CD1c-positive myeloid dendritic cell (primary cell): ENCODE results near the gene CD248.
"Not testable (repeated sequence)": the region's sequence is repeated elsewhere in the genome, so short reads cannot be mapped to it uniquely, and the experiment has no call there.

Experiments
- DNase-seq: peaks from one replicate; pipeline ENCODE4 v3.0.0-alpha.2; 2016; ENCODE audit errors: extremely low spot score

Gene CD248, protein sequence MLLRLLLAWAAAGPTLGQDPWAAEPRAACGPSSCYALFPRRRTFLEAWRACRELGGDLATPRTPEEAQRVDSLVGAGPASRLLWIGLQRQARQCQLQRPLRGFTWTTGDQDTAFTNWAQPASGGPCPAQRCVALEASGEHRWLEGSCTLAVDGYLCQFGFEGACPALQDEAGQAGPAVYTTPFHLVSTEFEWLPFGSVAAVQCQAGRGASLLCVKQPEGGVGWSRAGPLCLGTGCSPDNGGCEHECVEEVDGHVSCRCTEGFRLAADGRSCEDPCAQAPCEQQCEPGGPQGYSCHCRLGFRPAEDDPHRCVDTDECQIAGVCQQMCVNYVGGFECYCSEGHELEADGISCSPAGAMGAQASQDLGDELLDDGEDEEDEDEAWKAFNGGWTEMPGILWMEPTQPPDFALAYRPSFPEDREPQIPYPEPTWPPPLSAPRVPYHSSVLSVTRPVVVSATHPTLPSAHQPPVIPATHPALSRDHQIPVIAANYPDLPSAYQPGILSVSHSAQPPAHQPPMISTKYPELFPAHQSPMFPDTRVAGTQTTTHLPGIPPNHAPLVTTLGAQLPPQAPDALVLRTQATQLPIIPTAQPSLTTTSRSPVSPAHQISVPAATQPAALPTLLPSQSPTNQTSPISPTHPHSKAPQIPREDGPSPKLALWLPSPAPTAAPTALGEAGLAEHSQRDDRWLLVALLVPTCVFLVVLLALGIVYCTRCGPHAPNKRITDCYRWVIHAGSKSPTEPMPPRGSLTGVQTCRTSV

DNA sequence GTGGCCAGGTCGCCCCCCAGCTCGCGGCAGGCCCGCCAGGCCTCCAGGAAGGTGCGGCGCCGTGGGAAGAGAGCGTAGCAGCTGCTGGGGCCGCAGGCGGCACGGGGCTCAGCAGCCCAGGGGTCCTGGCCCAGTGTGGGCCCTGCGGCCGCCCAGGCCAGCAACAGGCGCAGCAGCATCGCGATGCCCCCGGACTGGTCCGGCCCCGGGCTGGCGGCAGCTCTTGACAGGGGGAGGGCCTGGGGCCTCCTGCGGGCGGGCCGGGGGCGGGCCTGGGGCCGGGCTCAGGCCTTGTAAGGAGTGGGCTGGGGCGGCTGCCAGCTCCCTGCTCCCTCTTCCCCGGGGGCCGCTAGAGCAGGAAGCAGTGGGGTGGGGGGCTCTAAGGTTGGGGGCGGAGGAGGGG, at the start of gene CD248:
Gene CD248 (minus strand): TSS at position 196 of the 403 bp plus-strand sequence. CDS start 17 bp downstream, at position 179.
- no peak for DNase-seq

DNA sequence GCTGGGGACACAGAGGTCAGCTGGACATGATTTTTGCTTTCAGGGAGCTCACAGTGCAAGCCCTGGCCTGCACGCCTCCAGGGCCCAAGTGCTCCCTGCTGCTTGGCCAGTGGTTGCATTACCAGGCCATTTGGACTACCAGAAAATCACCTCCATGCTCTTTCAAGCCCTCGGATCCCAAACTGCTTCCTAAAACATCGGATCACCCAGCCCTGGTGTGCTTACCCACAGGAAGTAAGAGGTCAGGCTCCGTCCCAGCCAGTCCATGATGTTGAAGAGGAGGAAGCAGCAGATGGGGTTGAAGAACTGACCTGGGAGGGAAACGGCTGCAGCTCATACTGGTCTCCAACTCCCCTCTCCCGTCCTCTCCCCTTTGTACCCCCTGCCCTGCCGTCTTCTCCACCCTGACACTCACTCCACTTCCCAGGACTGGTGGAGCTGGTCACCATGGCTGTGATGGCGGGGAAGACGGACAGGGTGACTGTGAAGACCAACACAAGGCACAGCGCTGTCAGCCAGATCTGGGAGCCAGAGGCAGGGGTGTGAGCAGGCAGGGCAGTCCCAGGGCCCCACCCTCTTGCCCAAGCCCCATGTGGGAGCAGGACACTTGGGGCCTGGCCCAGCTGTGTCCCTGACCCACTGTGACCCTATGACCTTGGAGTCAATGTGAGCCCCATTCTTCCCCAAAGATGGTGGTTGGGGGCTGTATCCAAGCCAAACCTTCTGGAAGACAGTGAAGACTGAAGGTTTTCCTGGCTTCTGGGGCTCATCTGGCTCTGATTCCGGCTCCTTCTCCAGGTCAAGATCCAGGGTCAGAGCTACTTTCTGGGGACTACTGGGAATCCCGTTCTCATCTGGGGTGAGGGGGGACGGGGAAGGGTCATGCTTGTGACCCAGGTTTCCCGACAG, 49.1 kb upstream of the CD248 start:
- no peak for DNase-seq

DNA sequence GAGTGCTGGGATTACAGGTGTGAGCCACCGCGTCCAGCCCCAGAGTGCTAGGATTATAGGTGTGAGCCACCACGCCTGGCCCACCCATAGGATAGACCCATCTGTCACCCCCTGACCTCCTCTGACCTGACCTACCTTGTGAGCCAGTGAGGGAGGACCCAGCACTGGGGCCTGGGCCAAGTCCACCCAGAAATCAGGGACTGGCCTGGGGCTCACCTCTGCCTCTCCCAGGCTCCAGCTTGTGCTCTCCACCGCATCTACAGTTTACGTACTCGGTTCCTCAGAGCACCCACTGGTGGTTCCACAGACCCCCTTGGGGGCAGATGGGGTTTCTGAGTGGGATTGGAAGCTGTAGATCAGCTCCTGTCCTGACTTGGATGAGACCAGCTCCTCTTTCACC, 48.3 kb upstream of the CD248 start:
- DNase-seq = no peak

DNA sequence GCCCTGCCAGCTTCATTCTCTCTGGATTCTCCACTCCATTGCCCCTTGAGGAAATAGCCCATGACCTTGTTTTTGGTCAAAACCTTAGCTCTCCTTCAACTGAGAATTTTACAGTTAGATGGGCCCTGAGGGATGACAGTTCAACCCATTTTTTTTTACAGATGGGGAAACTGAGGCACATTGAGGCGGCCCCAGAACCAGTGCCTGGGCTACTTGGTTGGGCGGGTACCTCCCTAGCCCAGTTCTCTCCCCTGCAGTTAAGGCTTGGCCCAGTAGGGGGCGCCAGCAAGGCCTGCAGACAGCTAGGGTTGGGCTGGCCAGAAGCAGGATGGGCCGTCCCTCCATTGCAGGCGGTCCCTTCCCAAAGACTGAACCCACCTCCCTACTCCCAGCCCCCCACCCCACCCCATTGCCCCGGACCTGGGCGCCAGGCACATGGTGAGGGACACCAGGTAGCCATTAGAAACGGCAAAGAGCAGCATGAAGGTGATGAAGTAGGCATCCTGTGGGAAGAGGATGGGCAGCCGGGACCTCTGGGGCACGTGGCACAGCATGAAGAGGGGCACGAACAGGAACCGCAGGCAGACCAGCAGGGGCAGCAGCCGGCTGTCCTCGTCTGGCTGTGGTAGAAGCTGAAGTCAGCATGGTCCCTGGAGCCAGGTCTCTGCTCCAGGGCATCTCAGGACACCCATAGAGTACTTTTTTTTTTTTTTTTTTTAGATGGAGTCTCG, 47.1 kb upstream of the CD248 start:
- DNase-seq = peak; percentile 70

DNA sequence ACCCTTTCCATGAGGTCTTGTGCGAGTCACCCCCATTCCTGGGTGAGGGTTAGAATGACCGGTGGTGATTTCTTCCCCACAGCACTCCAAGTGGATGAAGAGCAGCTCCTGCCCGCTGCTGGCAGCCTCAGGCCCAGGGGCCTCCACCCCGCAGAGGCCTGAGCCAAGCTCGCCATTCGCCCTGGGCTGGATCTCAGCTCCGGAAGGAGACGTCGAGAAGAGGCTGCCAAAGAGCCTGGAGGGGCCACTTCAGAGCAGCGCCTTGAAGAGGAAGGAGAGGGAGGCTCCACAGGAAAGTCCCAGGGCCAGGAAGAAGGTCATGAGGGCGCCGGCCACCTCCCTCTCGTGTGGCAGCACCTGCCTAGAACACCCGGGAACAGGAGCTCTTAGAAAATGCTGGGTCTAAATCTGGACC, 46.4 kb upstream of the CD248 start:
- no peak for DNase-seq

DNA sequence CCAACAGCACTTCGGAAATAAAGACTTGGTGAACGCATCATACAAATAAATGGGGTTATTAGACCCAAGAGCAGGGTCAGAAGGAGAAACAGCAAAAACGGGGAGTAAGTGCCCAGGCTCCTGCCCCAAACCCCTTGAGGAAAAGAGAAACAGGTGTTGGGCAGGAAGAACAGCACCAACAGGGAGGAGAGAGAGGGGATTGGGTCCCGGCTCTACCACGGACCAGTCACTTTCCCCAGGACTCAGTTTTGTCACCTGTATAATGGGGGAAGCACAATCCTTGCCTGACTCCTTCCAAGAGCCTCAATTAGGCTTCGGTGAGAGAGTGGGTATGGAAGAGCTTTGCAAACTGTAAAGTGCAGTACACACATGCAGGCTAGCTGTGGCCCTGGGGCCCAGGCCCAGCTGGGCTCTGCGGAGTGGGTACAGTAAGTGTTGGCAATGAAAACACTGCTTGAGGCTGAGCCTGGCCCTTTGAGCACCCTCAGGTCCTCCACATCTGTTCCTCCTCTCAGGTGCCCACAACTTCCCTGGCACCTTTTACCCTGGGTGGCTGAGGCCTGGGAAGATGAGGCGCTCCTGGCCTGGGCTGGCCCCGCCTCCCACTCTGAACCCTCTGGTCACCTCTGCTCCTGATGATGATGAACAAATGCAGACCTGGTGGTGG, 45.8 kb upstream of the CD248 start:
- DNase-seq = no peak

DNA sequence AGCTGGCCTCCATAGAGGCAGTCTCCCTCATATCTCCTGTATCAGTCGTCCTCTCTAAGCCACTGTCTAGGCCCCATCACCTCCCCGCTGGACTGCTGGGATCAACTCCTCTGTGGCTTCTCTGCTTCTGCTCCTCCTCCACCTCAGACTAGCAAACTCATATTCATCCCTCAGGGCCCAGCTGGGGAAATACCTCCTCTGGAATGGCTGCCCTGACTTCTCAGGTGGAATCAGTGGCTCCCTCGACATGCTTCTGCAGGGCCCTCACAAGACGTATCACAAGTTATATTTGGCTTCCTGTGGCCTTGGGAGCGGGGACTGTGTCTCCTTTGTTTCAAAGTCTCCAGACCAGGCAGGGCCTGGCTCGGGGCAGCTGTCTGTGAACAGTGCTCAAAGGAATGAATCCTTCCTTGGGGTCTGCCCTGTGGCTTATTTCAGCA, 44.7 kb upstream of the CD248 start:
- DNase-seq = no peak

DNA sequence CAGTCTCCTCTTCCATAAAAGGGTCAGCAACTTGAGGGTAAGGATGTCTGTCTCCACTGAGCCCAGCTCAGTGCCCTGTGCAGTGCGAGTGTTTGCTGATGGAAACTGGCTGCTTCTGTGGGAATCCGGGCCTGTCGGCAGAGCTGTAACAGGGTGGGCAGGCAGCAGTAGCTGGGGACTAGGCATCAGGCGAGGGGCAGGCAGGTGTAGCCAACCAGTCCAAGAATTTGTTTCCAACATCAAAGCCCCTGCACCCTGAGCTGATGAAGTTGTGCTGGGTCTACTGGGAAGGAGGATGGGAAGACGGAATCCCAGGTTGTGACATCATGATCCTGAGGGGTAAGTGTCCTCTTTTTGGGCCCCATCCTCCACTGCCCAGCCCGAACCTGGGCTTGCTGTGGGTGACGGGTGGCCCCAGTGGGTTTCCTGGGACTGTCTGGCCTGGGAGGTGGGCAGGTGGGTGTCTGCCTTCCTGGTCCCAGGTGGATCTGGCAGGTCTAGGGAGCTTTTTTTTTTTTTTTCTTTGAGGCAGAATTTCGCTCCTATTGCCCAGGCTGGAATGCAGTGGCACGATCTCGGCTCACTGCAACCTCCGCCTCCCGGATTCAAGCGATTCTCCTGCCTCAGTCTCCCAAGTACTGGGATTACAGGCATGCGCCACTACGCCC, 43.7 kb upstream of the CD248 start:
- DNase-seq = no peak

DNA sequence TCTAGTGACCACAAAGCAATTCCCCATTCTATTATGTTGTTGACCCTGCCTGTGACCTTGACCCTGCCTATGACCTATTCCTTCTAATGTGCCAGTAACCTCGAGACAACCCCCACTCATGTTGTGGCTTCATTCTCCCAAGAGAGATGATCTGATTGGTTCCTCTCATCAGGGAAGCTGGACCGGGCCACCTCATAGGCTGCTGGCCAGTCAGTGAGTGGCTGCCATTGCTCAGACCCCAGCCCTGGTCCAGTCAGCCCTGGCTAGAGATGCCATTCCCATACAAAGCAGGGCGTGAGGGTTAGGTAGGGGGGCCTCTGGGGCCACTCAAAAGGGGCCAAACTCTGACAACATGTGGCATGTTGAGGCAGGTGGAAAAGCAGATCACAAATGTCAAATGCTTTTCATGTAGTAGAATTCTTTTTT, 42.8 kb upstream of the CD248 start:
- no peak for DNase-seq

DNA sequence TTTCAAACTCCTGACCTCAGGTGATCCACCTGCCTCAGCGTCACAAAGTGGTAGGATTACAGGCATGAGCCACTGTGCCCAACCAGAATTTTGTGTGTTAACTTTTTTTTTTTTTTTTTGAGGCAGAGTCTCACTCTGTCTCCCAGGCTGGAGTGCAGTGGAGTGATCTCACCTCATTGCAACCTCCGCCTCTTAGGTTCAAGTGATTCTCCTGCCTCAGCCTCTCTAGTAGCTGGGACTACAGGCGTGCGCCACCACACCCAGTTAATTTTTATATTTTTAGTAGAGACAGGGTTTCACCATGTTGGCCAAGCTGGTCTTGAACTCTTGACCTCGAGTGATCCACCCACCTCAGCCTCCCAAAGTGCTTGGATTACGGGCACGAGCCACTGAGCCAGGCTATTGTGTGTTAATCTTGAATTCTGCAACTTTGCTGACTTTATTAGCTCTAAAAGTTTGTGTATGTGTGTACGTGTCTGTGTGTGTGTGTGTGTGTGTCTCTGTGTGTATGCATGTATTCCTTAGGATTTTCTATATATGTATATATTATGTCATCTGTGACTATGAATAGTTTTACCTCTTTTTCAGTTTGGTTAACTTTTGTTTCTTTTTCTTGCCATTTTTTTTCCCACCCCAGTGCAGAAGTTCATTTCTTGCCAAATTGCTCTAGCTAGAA, 33.9 kb upstream of the CD248 start:
- not testable (repeated sequence) for DNase-seq

DNA sequence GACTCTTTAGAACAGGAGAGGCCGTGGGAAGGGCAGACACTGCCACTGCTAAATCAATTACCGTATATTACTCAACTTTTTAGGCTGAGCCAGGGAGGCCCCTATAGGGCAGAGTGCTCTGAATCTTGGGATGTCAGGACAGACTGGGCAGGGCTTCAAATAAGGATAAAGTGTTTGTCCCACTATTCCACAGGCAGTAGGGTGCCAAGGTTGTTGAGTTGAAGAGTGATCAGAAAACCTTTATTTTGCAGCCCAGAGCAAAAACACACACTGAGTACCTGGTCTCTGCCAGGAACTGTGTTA, 32.2 kb upstream of the CD248 start:
- no peak for DNase-seq

DNA sequence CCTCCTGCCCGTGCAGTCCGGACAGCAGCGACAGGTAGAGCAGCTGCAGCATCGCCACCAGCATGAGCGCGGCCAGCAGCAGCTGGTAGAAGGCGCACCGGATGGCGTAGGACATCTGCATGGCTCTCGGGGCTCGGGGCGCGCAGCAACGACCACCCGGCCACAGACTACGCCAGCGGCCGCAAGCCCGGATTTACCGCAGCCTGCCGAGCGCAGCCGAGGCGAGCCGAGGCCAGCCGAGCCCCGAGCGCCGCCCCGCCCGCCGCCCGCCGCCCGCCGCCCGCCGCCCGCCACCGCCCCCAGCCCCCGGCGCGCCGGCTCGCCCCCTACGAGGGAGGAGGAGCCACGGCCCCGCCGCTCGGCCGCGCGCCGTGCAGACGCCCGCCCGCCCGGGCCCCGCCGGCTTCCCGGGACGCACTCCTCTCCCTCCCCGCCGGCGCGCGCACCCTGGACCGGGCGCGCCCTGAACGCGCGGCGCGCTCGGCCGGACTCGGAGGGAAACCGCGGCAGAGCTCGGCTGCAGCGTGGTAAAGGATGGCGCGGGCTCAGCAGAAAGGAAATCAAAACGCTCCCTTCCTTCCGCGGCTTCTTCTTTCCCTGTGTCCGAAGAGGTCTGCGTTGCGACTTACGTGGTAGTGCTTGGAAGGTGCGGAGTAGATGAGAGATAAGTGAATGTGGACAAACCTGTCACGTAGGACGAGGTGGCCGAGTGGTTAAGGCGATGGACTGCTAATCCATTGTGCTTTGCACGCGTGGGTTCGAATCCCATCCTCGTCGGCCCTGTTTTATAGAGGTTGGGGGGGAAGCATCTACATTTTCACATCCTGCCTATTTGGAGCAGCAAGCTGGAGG, 30.8 kb upstream of the CD248 start, which contains the start of gene B4GAT1:
Gene B4GAT1 (minus strand): TSS at position 205 of the 852 bp plus-strand sequence. CDS start 84 bp downstream, at position 121.
- peak; percentile 57 for DNase-seq

DNA sequence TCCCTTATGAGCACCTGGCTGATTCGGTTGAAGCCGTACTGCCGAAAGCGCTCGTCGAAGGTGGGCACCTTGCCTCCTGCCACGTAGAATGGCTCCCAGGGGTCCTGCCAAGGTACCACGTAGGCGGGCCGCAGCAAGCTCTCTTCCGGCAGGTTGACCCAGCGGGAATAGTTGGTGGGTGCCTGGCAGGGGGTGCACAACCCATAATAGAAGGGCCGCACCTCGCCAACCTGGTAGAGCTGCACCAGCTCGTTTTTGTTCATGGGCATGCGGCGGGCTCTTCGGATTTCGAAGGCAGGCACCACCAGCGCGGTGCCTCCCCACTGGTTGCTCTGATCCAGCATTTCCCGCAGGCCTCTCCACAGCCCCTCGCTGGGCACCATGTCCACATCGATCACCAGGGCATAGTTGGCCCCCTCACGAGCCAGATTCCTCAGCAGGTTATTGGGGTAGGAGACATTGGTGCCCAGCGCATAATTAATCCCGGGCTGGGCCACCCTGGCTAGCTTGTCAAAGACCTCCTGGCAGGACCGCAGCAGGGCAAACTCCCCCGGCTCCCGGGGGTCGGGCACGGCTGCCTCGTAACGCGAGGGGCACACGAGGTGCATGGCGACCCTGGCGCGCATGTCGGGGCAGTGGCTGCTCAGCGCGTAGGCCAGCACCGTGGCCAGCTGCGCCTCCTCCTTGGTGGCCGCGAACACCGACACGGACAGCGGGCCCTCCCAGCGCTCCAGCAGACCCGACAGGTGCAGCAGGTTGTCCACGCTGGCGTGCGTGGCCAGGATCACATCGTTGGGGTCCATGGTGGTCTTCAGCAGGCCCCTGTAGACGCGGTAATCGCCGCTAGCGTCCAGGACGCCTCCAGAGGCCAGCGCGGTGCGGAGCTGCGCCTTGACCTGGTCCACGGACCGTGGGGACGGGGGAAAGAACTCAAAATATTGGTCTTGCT, 29.9 kb upstream of the CD248 start:
- no peak for DNase-seq

DNA sequence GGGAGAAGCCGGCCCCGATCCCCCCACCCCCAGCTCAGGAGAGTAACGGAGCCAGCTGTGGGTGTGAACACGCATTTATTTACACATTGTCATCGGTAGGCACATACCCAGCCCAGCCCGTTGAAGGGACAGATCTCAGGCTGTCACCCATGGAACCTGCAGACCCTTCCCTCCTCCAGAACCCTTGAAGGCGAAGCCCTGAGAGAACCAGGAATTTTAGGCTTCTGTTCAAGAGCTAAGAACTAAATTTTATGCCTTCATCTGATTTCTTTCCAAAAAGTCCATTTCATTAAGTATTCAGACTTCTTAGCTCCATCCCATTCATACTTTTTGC, 28.4 kb upstream of the CD248 start:
- DNase-seq = no peak

DNA sequence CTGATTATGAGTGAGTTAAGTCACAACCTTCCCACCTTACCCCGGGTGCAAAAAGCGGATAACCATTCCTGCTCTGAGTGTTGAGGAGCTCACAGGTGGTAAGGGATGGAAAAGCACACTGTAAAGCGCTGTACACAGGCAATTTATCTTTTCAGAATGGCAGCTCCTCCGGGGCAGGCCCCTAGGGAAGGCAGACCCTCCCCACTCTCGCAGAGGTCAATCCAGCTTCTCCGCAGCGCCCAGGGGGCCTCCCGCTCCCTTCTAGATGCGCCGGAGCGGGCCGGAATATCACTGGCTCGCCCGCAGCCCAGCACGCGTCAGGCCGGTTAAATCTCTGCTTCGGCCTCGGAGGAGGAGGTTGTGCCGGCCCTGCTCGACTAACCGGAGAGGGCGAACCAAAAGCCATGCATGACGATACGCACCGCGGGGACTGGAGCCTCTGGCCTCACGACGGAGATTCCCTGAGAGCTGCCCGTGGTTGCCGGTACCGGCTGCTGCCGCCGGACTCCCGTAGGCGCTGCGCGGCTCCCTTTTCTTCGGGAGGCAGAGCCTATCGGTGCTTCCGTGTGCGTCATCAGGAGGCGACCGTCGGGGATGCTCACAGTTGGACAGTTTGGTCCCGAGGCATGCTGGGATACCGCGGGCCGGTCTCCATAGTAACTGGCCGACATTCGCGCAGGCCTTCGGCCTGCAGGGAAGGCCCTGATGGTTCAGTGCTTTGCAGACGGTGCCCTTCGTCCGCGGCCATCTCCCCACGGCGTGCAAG, 27.9 kb upstream of the CD248 start, which contains the start of gene BRMS1:
Gene BRMS1 (minus strand): TSS at position 555 of the 766 bp plus-strand sequence. CDS start 2,870 bp downstream, outside the sequence.
- DNase-seq = peak; percentile 98

DNA sequence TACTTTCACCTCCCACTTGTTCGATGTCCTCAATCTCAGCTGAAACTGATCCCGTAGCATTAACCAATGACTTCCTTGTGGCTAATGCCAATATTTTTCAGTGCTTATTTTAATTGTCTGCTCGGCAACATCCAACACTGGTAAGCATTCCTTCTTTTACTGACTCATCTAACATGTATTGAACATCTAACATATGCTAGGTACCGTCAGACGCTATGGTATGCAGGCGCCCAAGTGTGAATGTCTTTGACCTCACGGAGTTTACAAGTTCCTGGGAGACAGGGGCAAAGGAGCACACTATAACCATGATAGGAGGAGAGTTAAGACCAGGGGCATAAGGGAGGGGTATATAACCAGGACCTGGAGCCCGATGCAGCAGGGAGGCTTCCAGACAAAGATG, 26.3 kb upstream of the CD248 start:
- no peak for DNase-seq
